Neural crest cell (in vitro differentiated cells): ENCODE measurements around the gene HPS5. TPM values are rescaled to one million over a fixed set of nuclear protein-coding genes. Genes with fewer than 3 reads are reported as not detected.

ENCODE experiments used
- DNase-seq: peaks from one replicate; pipeline ENCODE4 v3.0.0; 2021; ENCODE audit warnings: low read depth, mixed read lengths, low spot score
- H3K27ac Mint-ChIP-seq: one replicate; pipeline ENCODE4 v1.8.0; 2021; ENCODE audit warnings: mild to moderate bottlenecking, mixed read lengths; ENCODE audit not compliant: unreplicated experiment
- H3K27me3 Mint-ChIP-seq: 2 replicates; pipeline ENCODE4 v1.8.0; 2021; ENCODE audit warnings: low read depth, mild to moderate bottlenecking, mixed read lengths
- H3K36me3 Mint-ChIP-seq: 2 replicates; pipeline ENCODE4 v1.8.0; 2021; ENCODE audit warnings: low read depth, mild to moderate bottlenecking, mixed read lengths
- H3K4me1 Mint-ChIP-seq: 2 replicates; pipeline ENCODE4 v1.8.0; 2021; ENCODE audit warnings: mixed read lengths
- H3K4me3 Mint-ChIP-seq: one replicate; pipeline ENCODE4 v1.8.0; 2021; ENCODE audit warnings: mild to moderate bottlenecking, mixed read lengths
- H3K9me3 Mint-ChIP-seq: 2 replicates; pipeline ENCODE4 v1.8.0; 2021; ENCODE audit warnings: mixed read lengths
- total RNA-seq: library from RNA; stranded (reverse); gene quantifications from 2 replicates; pipeline ENCODE4 v1.2.1, GENCODE V29; 2021
- TF ChIP-seq, protein P1 (sequence below): fragments of 200-600 bp; sonication (generic); conservative IDR thresholded peaks from 2 replicates; pipeline ENCODE4 v1.5.0; 2021; ENCODE audit warnings: antibody characterized with exemption, mild to moderate bottlenecking

The HPS5 gene
- total RNA-seq, 1 donor from 2014 or later: 24.2 TPM

- Mint-ChIP-seq H3K27ac (no peak overlapping the region), H3K9me3 (no peaks in the 10 kb centered on the region), H3K36me3 (no peaks in the 10 kb centered on the region), H3K27me3 (no peaks in the 10 kb centered on the region), H3K4me3 (no peak overlapping the region), H3K4me1 (no peaks in the 10 kb centered on the region)
- no peak for DNase-seq
- TF ChIP-seq, protein P1, sequence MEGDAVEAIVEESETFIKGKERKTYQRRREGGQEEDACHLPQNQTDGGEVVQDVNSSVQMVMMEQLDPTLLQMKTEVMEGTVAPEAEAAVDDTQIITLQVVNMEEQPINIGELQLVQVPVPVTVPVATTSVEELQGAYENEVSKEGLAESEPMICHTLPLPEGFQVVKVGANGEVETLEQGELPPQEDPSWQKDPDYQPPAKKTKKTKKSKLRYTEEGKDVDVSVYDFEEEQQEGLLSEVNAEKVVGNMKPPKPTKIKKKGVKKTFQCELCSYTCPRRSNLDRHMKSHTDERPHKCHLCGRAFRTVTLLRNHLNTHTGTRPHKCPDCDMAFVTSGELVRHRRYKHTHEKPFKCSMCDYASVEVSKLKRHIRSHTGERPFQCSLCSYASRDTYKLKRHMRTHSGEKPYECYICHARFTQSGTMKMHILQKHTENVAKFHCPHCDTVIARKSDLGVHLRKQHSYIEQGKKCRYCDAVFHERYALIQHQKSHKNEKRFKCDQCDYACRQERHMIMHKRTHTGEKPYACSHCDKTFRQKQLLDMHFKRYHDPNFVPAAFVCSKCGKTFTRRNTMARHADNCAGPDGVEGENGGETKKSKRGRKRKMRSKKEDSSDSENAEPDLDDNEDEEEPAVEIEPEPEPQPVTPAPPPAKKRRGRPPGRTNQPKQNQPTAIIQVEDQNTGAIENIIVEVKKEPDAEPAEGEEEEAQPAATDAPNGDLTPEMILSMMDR: no peak
Observed at GRCh38 chr11:18229501-18229900, 92.4 kb downstream of the HPS5 start.

Other genes with a start within 250 kb of the HPS5 start
- gene SAAL1, start 216.1 kb downstream of the HPS5 start, total RNA-seq: 50.2 and 56.4 TPM in 2 replicates
- 0.14 TPM in 1 of 2 replicates, not detected in the other for gene MRGPRX3, start 189.6 kb downstream of the HPS5 start, total RNA-seq
- not detected in 2 replicates for gene MRGPRX4, start 149.3 kb downstream of the HPS5 start, total RNA-seq
- gene SAA4, start 85.3 kb downstream of the HPS5 start, total RNA-seq: not detected in 2 replicates
- not detected in 2 replicates for gene SAA2, start 73.5 kb downstream of the HPS5 start, total RNA-seq
- gene SAA1, start 55.9 kb downstream of the HPS5 start, total RNA-seq: not detected in 2 replicates
- 39.5 and 41.7 TPM in 2 replicates for gene GTF2H1, start 427 bp upstream of the HPS5 start, total RNA-seq
- gene LDHA, start 72.4 kb upstream of the HPS5 start, total RNA-seq: 297 and 353 TPM in 2 replicates
- gene LDHC, start 90.2 kb upstream of the HPS5 start, total RNA-seq: 0.93 and 1.2 TPM in 2 replicates
- not detected in 2 replicates for gene LDHAL6A, start 133.7 kb upstream of the HPS5 start, total RNA-seq
- gene TSG101, start 204.8 kb upstream of the HPS5 start, total RNA-seq: 45.8 and 55.2 TPM in 2 replicates